H7 (cell line): ENCODE results near the gene CTBP1. TPM values are rescaled to one million over a fixed set of nuclear protein-coding genes. Genes with fewer than 3 reads are reported as not detected.

Experiments used
- DNase-seq: peaks from one replicate; pipeline ENCODE4 v3.0.0; 2012
- H3K27me3 ChIP-seq: 2 replicates; pipeline ENCODE4 v1.6.0; 2011; ENCODE audit warnings: mild to moderate bottlenecking, low read length; ENCODE audit not compliant: control insufficient read depth, insufficient read depth
- H3K36me3 ChIP-seq: replicated peaks from 2 replicates; pipeline ENCODE4 v1.5.1; 2011; ENCODE audit warnings: low read length; ENCODE audit not compliant: control insufficient read depth, insufficient read depth
- H3K4me3 ChIP-seq: 2 replicates; pipeline ENCODE4 v1.5.1; 2011; ENCODE audit warnings: low read depth, mild to moderate bottlenecking, control low read depth, low read length, moderate library complexity; ENCODE audit not compliant: insufficient read depth
- total RNA-seq: library from RNA; depleted of rRNA; stranded (reverse); fragments of >200 nt; shearing (Covaris generic); gene quantifications from 2 replicates; pipeline ENCODE4 v1.2.3, GENCODE V29; 2014

CTBP1 gene
- total RNA-seq, 1 experiment from 2014 or later: 360 TPM

GRCh38 chr4:1204286-1204827 lies 44.6 kb downstream of the CTBP1 start:
- no peak overlapping the region for H3K4me3 ChIP-seq
- no peaks in the 10 kb centered on the region for H3K27me3 ChIP-seq
- peak; percentile 42 for DNase-seq
- no peaks in the 10 kb centered on the region; the same call in 1 of the 2 replicates for H3K36me3 ChIP-seq

GRCh38 chr4:1203026-1203616 lies 45.8 kb downstream of the CTBP1 start:
- H3K36me3 ChIP-seq: no peaks in the 10 kb centered on the region
- H3K4me3 ChIP-seq: no peak overlapping the region
- no peaks in the 10 kb centered on the region for H3K27me3 ChIP-seq
- DNase-seq: peak; percentile 30

GRCh38 chr4:1202526-1203011 lies 46.4 kb downstream of the CTBP1 start:
- no peaks in the 10 kb centered on the region for H3K36me3 ChIP-seq
- DNase-seq: peak; percentile 56
- no peaks in the 10 kb centered on the region for H3K27me3 ChIP-seq
- no peak overlapping the region for H3K4me3 ChIP-seq

GRCh38 chr4:1201851-1202525 lies 46.9 kb downstream of the CTBP1 start:
- Histone ChIP-seq H3K36me3 (no peaks in the 10 kb centered on the region), H3K4me3 (no peak overlapping the region), H3K27me3 (no peaks in the 10 kb centered on the region)
- DNase-seq: peak; percentile 51

GRCh38 chr4:1200425-1201035 lies 48.4 kb downstream of the CTBP1 start:
- peak; percentile 71 for DNase-seq
- H3K27me3 ChIP-seq: no peaks in the 10 kb centered on the region
- H3K36me3 ChIP-seq: no peaks in the 10 kb centered on the region
- H3K4me3 ChIP-seq: no peak overlapping the region

- Histone ChIP-seq H3K27me3 (no peaks in the 10 kb centered on the region), H3K4me3 (no peak overlapping the region), H3K36me3 (no peaks in the 10 kb centered on the region)
- peak; percentile 41 for DNase-seq
These were observed 49.2 kb downstream of the CTBP1 start for GRCh38 chr4:1199556-1200331.

- Histone ChIP-seq H3K36me3 (no peaks in the 10 kb centered on the region), H3K4me3 (no peak overlapping the region), H3K27me3 (no peaks in the 10 kb centered on the region)
- DNase-seq: peak; percentile 36
These were observed 50.7 kb downstream of the CTBP1 start for GRCh38 chr4:1198098-1198844.

GRCh38 chr4:1196421-1197183 lies 52.3 kb downstream of the CTBP1 start:
- Histone ChIP-seq H3K27me3 (no peaks in the 10 kb centered on the region), H3K4me3 (no peak overlapping the region), H3K36me3 (no peaks in the 10 kb centered on the region)
- peak; percentile 52 for DNase-seq

- H3K36me3 ChIP-seq: no peaks in the 10 kb centered on the region
- peak; percentile 48 for DNase-seq
- no peak overlapping the region for H3K4me3 ChIP-seq
- no peaks in the 10 kb centered on the region for H3K27me3 ChIP-seq
These were observed 53.0 kb downstream of the CTBP1 start for GRCh38 chr4:1195891-1196401.

GRCh38 chr4:1195109-1195671 lies 53.7 kb downstream of the CTBP1 start:
- Histone ChIP-seq H3K4me3 (no peak overlapping the region), H3K36me3 (no peaks in the 10 kb centered on the region), H3K27me3 (no peaks in the 10 kb centered on the region)
- DNase-seq: peak; percentile 56

GRCh38 chr4:1194010-1194900 lies 54.7 kb downstream of the CTBP1 start:
- no peak overlapping the region for H3K4me3 ChIP-seq
- no peaks in the 10 kb centered on the region for H3K27me3 ChIP-seq
- DNase-seq: peak; percentile 86

More at GRCh38 chr4:1194010-1194900, 54.7 kb downstream of the CTBP1 start:
- H3K36me3 ChIP-seq: no peaks in the 10 kb centered on the region
